ENCODE measurements around the gene SLC8A2. TPM values are rescaled to one million over a fixed set of nuclear protein-coding genes. Genes with fewer than 3 reads are reported as not detected.

The SLC8A2 gene
- polyA plus RNA-seq, 1 donor (not counting 4 experiments of a cell fraction or from before 2014, with no cell fraction given): 0.17 TPM

GRCh38 chr19:47503130-47503825 lies 31.6 kb upstream of the SLC8A2 start:
- H2AFZ ChIP-seq (ENCODE audit: control insufficient read depth, low read length): no peak overlapping the region
- H3K4me2 ChIP-seq (ENCODE audit: control insufficient read depth, extremely low read depth, insufficient read depth, low read depth, low read length): no peak overlapping the region
- DNase-seq (ENCODE audit: low read depth, low spot score) (no peak), FAIRE-seq (no peak)
- H3K9me3 ChIP-seq (ENCODE audit: control insufficient read depth, low read depth, low read length): no peaks in the 10 kb centered on the region
- H3K4me1 ChIP-seq (ENCODE audit: control insufficient read depth, extremely low read depth, insufficient read depth, low read length): no peaks in the 10 kb centered on the region
- H3K36me3 ChIP-seq (ENCODE audit: control insufficient read depth in 2 of 2, extremely low read depth in 1 of 2, insufficient read depth in 2 of 2, low read length in 2 of 2): peaks cover 34 to 41% of the 10 kb centered on the region in 2 experiments
- H4K20me1 ChIP-seq (ENCODE audit: control insufficient read depth, extremely low read depth, insufficient read depth, low read length): peaks cover 5% of the 10 kb centered on the region
- dilution Hi-C loops (cut with MboI; ENCODE audit: extremely low pct_ligation_motif_present, low sequenced_read_pairs): no loop called here
- H3K9me1 ChIP-seq (ENCODE audit: control insufficient read depth, extremely low read depth, insufficient read depth, low read length): no peaks in the 10 kb centered on the region
- TF ChIP-seq CTCF (optimal IDR thresholded peaks at IDR 0.05 in 1 of 3, IDR thresholded peaks at IDR 0.05 in 1 of 3, conservative IDR thresholded peaks at IDR 0.05 in 1 of 3; ENCODE audit: extremely low read depth in 1 of 3, insufficient read depth in 2 of 3, low read length in 3 of 3) (no peak), EZH2 (IDR thresholded peaks at IDR 0.05; ENCODE audit: low read length) (no peak)
- H3K4me3 ChIP-seq (ENCODE audit: control insufficient read depth in 2 of 3, extremely low read depth in 1 of 3, insufficient read depth in 2 of 3, low read depth in 1 of 3, low read length in 3 of 3): no peak overlapping the region
- no peak overlapping the region for H3K27ac ChIP-seq (ENCODE audit: control insufficient read depth, insufficient read depth, low read length)
- no peaks in the 10 kb centered on the region for H3K27me3 ChIP-seq (ENCODE audit: control insufficient read depth, extremely low read depth, insufficient read depth, low read length)
- no peak overlapping the region for H3K9ac ChIP-seq (ENCODE audit: control insufficient read depth, extremely low read depth, insufficient read depth, low read length)
- peaks cover 35% of the 10 kb centered on the region for H3K79me2 ChIP-seq (ENCODE audit: control insufficient read depth, insufficient read depth, low read length)

DNA sequence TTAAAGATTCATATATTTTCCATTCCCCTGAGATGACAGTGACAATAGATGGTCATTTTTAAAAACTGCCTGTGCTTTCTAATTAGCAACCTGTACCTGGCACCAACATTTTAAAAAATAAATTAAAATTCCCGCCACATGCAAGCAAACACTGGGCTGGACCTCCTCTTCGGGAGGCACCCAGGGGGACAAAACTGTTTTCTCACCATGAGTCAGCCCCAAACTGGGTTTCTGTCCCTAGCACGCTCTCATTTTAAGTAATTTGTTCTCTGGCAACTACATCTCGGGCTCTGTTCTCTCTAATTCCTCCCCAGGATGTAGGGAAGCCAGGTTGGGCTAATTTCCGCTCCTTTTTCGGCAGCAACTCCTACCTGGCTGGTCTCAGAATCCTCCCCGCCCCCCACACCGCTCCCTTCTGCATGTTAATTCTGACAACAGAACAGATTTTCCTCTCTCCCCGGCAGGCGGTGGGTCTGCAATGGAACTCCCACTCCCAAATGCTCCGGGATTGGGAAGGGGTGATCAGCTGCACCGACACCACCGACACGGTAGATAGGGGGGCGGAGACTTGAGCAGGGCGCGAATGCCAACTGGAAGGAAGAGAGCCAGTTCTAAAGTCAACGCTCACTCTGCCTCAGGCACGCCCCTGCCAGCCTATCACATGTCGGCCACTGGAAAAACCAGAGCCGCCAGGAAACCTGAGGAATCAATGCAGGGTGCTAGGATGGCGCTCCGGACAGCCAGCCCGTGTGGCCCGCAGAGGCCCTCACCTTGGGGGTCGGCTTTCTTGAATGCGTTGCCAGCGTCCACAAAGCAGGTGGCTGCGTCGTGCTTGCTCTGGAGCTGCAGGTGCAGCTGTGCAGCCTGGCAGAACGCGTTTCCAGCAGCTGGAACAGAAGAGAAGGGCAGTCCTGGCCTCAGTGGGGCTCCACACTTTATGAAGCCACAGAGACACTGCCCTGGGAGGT lies 28.5 kb upstream of the SLC8A2 start:
- peaks cover 40 to 48% of the 10 kb centered on the region in 2 experiments for H3K36me3 ChIP-seq (ENCODE audit: control insufficient read depth in 2 of 2, extremely low read depth in 1 of 2, insufficient read depth in 2 of 2, low read length in 2 of 2)

More for the DNA sequence above, 28.5 kb upstream of the SLC8A2 start:
- H3K9me1 ChIP-seq (ENCODE audit: control insufficient read depth, extremely low read depth, insufficient read depth, low read length): no peaks in the 10 kb centered on the region
- H3K9me3 ChIP-seq (ENCODE audit: control insufficient read depth, low read depth, low read length): no peaks in the 10 kb centered on the region
- dilution Hi-C loops (cut with MboI; ENCODE audit: extremely low pct_ligation_motif_present, low sequenced_read_pairs): no loop called here
- TF ChIP-seq EZH2 (IDR thresholded peaks at IDR 0.05; ENCODE audit: low read length) (no peak), CTCF (optimal IDR thresholded peaks at IDR 0.05 in 1 of 3, IDR thresholded peaks at IDR 0.05 in 1 of 3, conservative IDR thresholded peaks at IDR 0.05 in 1 of 3; ENCODE audit: extremely low read depth in 1 of 3, insufficient read depth in 2 of 3, low read length in 3 of 3) (no peak)
- H3K9ac ChIP-seq (ENCODE audit: control insufficient read depth, extremely low read depth, insufficient read depth, low read length): no peak overlapping the region
- H3K4me3 ChIP-seq (ENCODE audit: control insufficient read depth in 2 of 3, extremely low read depth in 1 of 3, insufficient read depth in 2 of 3, low read depth in 1 of 3, low read length in 3 of 3): no peak overlapping the region
- no peaks in the 10 kb centered on the region for H3K27me3 ChIP-seq (ENCODE audit: control insufficient read depth, extremely low read depth, insufficient read depth, low read length)
- no peak overlapping the region for H3K27ac ChIP-seq (ENCODE audit: control insufficient read depth, insufficient read depth, low read length)
- H2AFZ ChIP-seq (ENCODE audit: control insufficient read depth, low read length): no peak overlapping the region
- H3K4me2 ChIP-seq (ENCODE audit: control insufficient read depth, extremely low read depth, insufficient read depth, low read depth, low read length): no peak overlapping the region
- H3K4me1 ChIP-seq (ENCODE audit: control insufficient read depth, extremely low read depth, insufficient read depth, low read length): no peaks in the 10 kb centered on the region
- FAIRE-seq (no peak), DNase-seq (ENCODE audit: low read depth, low spot score) (no peak)
- H4K20me1 ChIP-seq (ENCODE audit: control insufficient read depth, extremely low read depth, insufficient read depth, low read length): peaks cover 5% of the 10 kb centered on the region
- peaks cover 8% of the 10 kb centered on the region for H3K79me2 ChIP-seq (ENCODE audit: control insufficient read depth, insufficient read depth, low read length)
